ENCODE data around the gene FHAD1.
"Not testable (repeated sequence)": the region's sequence is repeated elsewhere in the genome, so short reads cannot be mapped to it uniquely, and the experiment has no call there.

Gene FHAD1

GRCh38 chr1:15422871-15423270 is 175.8 kb downstream of the FHAD1 start:
- H3K4me3 ChIP-seq (ENCODE audit: low read depth, low read length), result no peak overlapping the region
- no peak for DNase-seq (ENCODE audit: low read depth)

- H3K4me3 ChIP-seq (ENCODE audit: low read depth, low read length), result no peak overlapping the region
- no peak for DNase-seq (ENCODE audit: low read depth)
Measured at GRCh38 chr1:15423355-15424077, 176.5 kb downstream of the FHAD1 start.

- DNase-seq (ENCODE audit: low read depth), result no peak
- no peak overlapping the region for H3K4me3 ChIP-seq (ENCODE audit: low read depth, low read length)
Measured at GRCh38 chr1:15424146-15424667, 177.2 kb downstream of the FHAD1 start.

- DNase-seq (ENCODE audit: low read depth), result no peak
- H3K4me3 ChIP-seq (ENCODE audit: low read depth, low read length), result no peak overlapping the region
Measured at GRCh38 chr1:15424981-15425380, 178.0 kb downstream of the FHAD1 start.

DNA sequence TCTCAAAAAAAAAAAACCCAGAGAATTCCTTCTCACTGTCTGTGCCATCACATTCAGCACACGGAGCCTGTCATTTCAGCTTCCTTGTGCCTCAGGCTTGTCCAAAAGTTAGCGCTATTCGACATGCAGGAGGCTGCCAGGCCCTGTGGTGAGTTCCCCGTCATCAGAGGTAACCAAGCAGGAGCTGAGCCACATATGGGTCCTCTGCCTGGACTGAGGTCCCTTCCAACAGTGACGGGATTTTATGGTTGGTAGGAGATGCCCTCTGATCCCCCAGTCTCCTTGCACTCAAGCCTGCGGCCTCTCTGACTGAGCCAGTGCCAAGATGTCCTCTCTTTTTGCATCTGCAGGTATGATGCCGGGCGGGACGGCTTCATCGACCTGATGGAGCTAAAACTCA is 178.5 kb downstream of the FHAD1 start:
- H3K4me3 ChIP-seq (ENCODE audit: low read depth, low read length), result no peak overlapping the region
- no peak for DNase-seq (ENCODE audit: low read depth)

DNA sequence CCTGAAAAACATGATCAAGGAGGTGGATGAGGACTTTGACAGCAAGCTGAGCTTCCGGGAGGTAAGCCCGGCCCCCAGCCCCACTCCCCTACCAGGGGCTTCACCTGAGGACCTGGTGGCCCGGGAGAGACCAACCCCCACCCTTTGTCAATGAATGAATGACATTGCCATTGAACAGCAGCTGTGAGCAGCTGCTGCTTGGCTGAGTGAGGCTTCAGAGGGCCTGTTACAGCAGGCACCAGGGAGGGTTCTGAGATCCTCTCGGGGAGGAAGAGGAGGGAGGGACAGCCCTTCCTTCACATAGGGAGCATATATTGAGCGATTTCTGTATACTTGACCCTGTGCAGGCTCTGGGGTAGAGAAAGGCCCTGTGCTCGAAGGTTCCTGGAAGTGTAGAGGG is 178.9 kb downstream of the FHAD1 start:
- no peak for DNase-seq (ENCODE audit: low read depth)
- H3K4me3 ChIP-seq (ENCODE audit: low read depth, low read length), result no peak overlapping the region

- H3K4me3 ChIP-seq (ENCODE audit: low read depth, low read length), result no peak overlapping the region
- DNase-seq (ENCODE audit: low read depth), result no peak
Measured at GRCh38 chr1:15426492-15427279, 179.7 kb downstream of the FHAD1 start.

- no peak overlapping the region for H3K4me3 ChIP-seq (ENCODE audit: low read depth, low read length)
- DNase-seq (ENCODE audit: low read depth), result no peak
Measured at GRCh38 chr1:15427280-15427666, 180.2 kb downstream of the FHAD1 start.

GRCh38 chr1:15428252-15428651 is 181.2 kb downstream of the FHAD1 start:
- DNase-seq (ENCODE audit: low read depth); H3K4me3 ChIP-seq (ENCODE audit: low read depth, low read length): not testable (repeated sequence)

DNA sequence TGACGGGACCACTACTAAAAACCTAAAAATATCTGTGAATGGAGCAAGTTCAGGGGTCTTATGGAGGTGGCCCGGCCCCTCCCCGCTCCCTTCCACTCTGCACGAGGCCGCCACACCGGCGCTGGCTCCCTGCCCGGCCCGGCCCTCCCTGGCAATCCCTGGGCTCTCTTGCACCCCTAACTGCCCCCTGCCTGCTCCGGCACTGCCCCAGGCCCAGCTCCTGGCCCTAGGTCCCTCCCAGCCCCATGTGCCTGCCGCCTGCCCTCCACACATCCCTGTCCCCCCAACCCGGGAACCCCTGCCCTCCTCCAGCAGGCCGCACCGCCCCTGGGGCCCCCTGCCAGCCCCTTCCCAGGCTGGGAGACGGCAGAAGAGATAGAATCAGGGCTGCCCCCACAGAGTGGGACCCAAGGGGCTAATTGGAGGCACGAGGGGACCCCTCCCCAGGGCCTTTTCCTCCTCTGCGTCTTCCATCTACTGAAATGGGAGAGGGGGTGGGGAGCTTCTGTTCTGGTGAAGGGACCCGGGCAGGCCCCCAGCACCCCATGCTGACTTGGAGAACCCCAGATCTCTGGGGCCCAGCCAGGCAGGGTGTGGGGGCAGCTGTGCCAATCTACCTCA is 181.9 kb downstream of the FHAD1 start:
- no peak for DNase-seq (ENCODE audit: low read depth)
- no peak overlapping the region for H3K4me3 ChIP-seq (ENCODE audit: low read depth, low read length)

DNA sequence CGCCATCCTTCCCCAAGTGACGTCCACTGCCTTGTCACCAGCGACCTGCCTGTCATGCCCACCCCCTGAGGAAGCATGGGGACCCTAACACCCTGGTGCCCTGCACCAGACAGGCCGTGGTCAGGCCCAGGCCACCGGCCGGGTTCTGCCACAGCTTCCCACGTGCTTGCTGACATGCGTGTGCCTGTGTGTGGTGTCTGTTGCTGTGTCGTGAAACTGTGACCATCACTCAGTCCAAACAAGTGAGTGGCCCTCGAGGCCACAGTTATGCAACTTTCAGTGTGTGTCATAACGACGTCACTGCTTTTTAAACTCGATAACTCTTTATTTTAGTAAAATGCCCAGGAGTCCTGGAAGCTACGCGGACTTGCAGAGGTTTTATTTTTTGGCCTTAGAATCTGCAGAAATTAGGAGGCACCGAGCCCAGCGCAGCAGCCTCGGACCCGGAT is 182.7 kb downstream of the FHAD1 start:
- DNase-seq (ENCODE audit: low read depth), result peak; percentile 32
- H3K4me3 ChIP-seq (ENCODE audit: low read depth, low read length), result no peak overlapping the region

DNA sequence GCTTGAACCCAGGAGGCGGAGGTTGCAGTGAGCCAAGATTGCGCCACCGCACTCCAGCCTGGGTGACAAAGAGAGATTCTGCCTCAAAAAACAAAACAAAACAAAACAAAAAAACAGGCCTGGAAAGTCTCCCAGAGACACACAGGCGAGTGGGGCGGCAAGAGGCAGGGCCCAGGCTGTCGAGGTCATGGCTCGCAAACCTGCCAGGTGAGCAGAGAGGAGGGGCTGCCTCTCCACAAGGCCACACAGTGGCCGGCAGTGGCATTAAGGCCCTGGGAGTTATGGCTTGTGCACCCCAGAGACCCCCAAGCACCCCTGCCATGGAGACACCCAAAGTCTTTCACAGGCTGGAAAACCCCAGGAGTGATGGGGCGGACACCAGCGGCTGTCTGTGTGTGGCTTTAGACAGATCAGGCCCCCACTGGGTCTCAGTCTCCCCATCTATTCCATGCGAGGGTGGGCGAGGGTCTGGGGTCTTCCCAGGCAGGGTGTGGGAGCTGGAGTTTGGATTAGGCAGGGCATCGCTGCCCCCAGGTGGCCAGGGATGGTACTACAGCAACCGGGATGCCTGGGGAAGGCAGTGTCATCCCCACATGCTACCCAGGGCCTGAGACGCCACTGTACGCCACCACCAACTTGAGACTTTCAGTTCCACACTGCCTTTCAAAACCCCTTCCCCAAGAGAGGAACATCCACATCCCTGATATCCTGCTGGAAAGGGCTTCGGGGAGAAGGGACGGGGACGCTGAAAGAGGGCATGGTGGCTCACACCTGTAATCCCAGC is 184.0 kb downstream of the FHAD1 start:
- no peak for DNase-seq (ENCODE audit: low read depth)

DNA sequence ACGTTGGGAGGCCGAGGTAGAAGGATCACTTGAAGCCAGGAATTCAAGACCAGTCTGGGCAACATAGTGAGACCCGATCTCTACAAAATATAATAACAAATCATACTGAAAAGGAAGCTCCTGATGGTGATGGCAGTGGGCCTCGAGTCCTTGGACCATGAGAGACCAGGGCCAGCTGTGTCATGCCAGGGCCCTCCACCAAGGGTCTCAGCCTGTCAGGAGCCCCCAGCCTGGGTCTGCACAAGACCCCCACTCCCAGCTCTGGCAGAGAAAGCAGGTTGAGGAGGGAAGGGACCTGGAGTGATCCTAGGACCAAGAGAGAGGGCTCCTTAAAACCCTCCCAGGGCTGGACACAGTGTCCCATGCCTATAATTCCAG is 184.5 kb downstream of the FHAD1 start:
- no peak overlapping the region for H3K4me3 ChIP-seq (ENCODE audit: low read depth, low read length)
- no peak for DNase-seq (ENCODE audit: low read depth)

More for the DNA sequence above, 184.0 kb downstream of the FHAD1 start:
- H3K4me3 ChIP-seq (ENCODE audit: low read depth, low read length), result no peak overlapping the region

DNA sequence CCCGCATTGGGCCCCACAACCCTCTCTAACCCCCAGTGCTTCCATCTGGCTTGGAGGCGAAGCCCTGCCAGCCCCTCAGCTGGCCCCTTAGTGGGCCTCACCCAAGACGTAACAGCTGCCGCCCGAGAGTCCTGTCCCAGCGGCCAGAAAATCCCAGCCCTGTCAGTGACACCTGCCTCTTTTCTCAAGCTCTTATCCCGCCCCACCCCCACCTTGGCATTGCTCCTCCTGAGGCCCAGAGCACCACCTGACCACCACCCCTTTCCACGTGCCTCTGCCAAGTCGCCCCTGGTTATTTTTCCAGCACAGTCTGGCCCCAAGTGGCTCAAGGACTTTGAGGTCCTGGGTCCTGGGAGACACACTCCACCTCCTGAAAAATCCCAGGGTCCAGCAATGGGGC is 185.3 kb downstream of the FHAD1 start:
- no peak overlapping the region for H3K4me3 ChIP-seq (ENCODE audit: low read depth, low read length)

DNA sequence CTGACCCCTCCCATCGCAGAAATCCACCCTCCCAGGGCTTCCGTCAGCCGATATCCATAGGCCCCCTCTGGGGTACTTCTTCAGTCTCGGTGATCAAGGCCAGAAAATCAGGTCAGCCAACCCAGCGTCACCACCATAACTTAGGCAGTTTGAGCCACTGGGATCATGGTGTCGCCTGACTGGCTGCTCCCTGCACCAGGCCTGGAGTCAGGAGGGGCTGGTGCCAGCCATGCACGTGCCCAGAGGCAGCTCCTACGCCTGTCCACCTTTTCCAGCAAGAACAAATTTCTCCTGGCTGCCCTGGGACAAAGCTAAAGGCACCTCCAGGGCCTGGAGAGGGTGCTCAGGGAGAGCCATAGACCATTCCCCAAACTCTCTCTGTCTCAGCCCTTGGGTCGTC is 186.4 kb downstream of the FHAD1 start:
- no peak for DNase-seq (ENCODE audit: low read depth)
- H3K4me3 ChIP-seq (ENCODE audit: low read depth, low read length), result no peak overlapping the region

More for the DNA sequence above, 185.3 kb downstream of the FHAD1 start:
- DNase-seq (ENCODE audit: low read depth), result peak; percentile 36

DNA sequence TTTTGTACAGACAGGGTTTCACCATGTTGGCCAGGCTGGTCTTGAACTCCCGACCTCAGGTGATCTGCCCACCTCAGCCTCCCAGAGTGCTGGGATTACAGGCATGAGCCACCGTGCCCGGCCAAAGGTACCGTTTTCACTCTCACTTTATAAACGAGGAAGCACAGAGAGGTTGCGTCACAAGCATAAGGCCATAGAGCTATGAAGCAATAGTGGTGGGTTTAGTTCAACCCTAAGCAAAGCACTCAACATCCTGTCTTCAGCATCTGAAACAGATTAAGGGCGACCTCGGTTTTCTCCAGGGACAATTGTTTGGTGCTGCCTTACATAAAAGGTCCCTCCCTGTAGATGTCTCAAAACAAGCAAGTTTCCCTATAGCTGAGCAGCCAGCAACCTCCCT is 187.7 kb downstream of the FHAD1 start:
- H3K4me3 ChIP-seq (ENCODE audit: low read depth, low read length), result not testable (repeated sequence)
- DNase-seq (ENCODE audit: low read depth), result peak; percentile 71

GRCh38 chr1:15435239-15436077 is 188.4 kb downstream of the FHAD1 start:
- no peak overlapping the region for H3K4me3 ChIP-seq (ENCODE audit: low read depth, low read length)
- no peak for DNase-seq (ENCODE audit: low read depth)

DNA sequence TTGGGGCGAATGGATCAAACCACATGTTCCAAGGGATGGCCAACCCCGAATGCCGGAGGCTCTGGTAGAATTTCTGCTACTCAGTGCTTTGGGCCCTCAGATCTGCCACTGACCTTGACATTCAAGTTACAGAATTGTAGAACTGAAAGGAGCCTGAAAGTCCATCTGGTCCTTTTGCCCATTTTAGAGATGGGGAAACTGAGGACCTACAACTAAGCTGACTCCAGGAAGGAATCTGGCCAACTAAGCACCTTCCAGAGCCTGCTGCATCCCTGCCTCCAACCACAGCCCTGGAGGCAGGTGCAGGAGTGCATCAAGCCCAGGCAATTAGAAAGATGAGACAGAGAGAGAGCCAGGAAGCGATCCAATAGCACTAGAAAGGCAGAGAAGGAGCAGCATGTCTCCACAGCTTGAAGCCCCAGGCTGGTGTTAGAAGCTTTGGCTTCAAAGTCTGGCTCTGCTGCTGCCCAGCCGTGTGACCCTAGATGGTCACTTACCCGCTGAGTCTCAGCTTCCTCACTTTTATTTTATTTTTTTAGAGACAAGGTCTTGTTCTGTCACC is 189.9 kb downstream of the FHAD1 start:
- no peak for DNase-seq (ENCODE audit: low read depth)
- H3K4me3 ChIP-seq (ENCODE audit: low read depth, low read length), result no peak overlapping the region
